BE2C (cell line): ENCODE data around the gene EFNA5.

Experiments
- DNase-seq: peaks from one replicate; pipeline ENCODE4 v3.0.0-alpha.2; 2020
- H3K27me3 ChIP-seq: fragments of 250-450 bp; sonication (Bioruptor Pico); 2 replicates; pipeline ENCODE4 v1.5.1; 2020; ENCODE audit warnings: mild to moderate bottlenecking
- H3K36me3 ChIP-seq: fragments of 250-450 bp; sonication (Bioruptor Pico); 2 replicates; pipeline ENCODE4 v1.5.1; 2020; ENCODE audit warnings: mild to moderate bottlenecking
- H3K4me1 ChIP-seq: fragments of 250-450 bp; sonication (Bioruptor Pico); 2 replicates; pipeline ENCODE4 v1.5.1; 2020
- H3K4me3 ChIP-seq: 2 replicates; pipeline ENCODE4 v1.5.1; 2011; ENCODE audit warnings: low read depth, low read length
- H3K9me3 ChIP-seq: fragments of 250-450 bp; sonication (Bioruptor Pico); 2 replicates; pipeline ENCODE4 v1.5.1; 2020
- TF ChIP-seq, protein P1 (sequence below): IDR thresholded peaks from 2 replicates; pipeline ENCODE4 v1.5.1; 2012; ENCODE audit warnings: mild to moderate bottlenecking, low read depth, low read length

EFNA5 gene

DNA sequence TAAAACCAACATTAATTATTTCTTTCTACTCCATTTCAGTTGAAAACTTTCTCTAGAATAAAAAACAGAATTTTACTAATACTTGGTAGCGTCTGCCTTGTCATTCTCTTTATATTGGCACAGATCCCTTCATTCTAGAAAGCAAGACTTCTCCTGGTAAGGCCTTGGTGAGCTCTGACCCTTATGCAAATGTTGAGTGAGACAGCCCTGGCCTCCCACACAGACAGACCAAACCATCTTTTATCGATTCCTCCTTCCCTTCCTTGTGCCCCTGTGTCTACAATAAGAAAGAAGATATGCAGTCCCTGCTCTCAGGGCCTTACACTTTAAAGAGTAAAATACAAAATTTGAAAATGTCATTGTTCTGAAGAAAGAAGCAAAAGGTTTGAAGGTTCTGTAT is 262.2 kb downstream of the EFNA5 start:
- TF ChIP-seq, protein P1, sequence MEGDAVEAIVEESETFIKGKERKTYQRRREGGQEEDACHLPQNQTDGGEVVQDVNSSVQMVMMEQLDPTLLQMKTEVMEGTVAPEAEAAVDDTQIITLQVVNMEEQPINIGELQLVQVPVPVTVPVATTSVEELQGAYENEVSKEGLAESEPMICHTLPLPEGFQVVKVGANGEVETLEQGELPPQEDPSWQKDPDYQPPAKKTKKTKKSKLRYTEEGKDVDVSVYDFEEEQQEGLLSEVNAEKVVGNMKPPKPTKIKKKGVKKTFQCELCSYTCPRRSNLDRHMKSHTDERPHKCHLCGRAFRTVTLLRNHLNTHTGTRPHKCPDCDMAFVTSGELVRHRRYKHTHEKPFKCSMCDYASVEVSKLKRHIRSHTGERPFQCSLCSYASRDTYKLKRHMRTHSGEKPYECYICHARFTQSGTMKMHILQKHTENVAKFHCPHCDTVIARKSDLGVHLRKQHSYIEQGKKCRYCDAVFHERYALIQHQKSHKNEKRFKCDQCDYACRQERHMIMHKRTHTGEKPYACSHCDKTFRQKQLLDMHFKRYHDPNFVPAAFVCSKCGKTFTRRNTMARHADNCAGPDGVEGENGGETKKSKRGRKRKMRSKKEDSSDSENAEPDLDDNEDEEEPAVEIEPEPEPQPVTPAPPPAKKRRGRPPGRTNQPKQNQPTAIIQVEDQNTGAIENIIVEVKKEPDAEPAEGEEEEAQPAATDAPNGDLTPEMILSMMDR: no peak
- no peak for DNase-seq
- Histone ChIP-seq H3K9me3 (no peaks in the 10 kb centered on the region), H3K4me1 (peaks cover 14% of the 10 kb centered on the region), H3K4me3 (no peak overlapping the region), H3K27me3 (no peaks in the 10 kb centered on the region; the same call in 1 of the 2 replicates), H3K36me3 (no peaks in the 10 kb centered on the region; the same call in 1 of the 2 replicates)

DNA sequence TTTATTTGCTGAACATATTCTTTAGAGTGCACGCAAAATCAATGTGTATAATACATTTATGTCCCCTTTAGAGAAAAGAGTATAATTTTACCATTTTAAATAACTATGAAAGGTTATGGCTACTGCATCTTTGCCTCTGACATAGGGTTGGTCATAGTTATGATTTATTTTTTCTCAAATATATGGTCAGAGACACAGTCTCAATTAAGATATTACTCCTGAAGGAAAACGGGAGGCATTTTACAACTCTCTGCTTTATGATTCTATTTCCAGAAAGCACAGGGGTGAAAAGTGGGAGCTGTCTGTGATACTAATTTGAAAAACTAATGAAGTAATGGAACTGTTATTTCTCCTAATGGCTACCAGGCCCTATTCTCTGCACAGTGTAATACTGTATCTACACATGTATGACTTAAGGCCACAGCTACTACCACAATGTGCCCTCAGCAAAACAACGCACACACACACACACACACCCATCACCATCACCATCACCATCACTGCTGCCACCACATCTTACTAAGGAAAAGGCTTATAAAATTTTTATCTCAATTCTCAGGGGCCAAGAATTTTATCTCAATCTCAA is 262.9 kb downstream of the EFNA5 start:
- H3K4me1 ChIP-seq: peaks cover 18% of the 10 kb centered on the region
- no peaks in the 10 kb centered on the region for H3K9me3 ChIP-seq
- TF ChIP-seq, protein P1: no peak
- H3K4me3 ChIP-seq: no peak overlapping the region
- no peaks in the 10 kb centered on the region; the same call in 1 of the 2 replicates for H3K36me3 ChIP-seq
- no peaks in the 10 kb centered on the region; the same call in 1 of the 2 replicates for H3K27me3 ChIP-seq
- DNase-seq: no peak

DNA sequence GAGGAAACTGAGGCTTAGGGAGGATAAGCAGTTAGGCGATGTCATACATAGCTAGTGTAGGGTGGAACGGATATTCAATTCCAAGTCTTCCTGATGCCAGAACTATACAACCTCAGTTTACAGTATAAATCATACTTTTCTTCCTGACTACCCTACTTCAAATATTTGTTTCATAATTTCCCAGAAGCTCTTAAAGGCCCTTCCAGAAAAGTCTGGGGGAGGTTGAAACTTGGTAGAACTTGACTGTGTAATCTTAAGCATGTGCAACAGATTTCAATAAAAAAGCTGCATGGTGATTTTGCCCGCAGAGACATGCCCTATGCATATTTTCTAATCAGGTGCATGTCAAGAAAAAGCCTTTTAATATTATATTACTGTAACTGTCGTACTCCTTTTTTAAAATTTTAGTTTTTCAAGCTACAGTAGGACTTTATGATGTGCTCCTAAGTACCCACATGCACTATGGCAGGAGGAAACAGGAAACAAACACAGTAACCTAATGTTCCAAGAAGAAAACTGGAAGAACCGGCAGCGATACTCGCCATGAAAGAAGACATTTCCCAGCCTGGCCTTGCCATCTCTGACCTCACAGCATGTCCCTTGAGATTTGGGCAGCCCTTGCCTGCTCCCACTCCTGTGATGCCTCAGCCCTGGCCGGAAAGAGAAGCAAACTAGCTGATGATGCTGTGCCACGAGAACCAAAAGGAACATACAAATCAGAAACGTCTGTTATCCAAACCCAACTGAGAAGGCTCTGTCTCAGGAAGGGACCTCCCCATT is 266.0 kb downstream of the EFNA5 start:
- TF ChIP-seq, protein P1: no peak
- Histone ChIP-seq H3K27me3 (no peaks in the 10 kb centered on the region), H3K4me1 (peaks cover 15% of the 10 kb centered on the region), H3K36me3 (no peaks in the 10 kb centered on the region), H3K4me3 (no peak overlapping the region), H3K9me3 (no peaks in the 10 kb centered on the region)
- no peak for DNase-seq

DNA sequence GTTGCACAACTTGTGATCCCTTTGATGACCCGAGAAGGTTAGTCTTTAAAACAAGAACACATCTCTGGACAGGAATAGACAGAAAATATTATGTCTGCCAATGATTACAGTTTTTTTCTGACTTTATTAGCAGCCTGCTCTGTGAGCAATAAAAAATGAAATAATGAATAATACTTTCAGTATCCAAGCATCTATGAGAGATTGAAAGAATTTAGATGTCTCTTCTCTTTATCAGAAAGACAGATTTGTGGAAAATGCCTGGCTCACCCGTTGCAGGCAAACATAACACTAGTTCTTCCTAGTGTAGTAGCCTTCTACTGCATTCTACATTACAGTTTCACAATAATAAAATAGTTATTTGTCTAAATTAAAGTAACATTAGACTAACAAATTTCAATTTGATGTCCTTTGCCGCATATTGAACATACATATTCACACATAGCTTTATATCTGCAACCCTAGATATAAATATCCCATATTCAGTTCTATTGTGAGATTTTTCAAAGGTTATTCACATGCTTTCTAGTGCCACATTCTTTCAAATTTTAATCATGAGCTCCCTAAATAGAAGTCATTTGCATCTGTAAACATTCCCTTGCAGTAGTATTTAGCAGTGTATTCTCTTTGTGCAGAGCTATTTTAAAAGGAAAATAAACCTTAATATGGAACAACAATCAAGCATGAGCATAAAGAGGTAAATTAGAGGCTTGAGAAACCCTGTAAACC is 267.3 kb downstream of the EFNA5 start:
- DNase-seq: no peak
- H3K4me3 ChIP-seq: no peak overlapping the region
- H3K27me3 ChIP-seq: no peaks in the 10 kb centered on the region
- H3K9me3 ChIP-seq: no peaks in the 10 kb centered on the region
- TF ChIP-seq, protein P1: no peak
- H3K4me1 ChIP-seq: peaks cover 15% of the 10 kb centered on the region
- H3K36me3 ChIP-seq: no peaks in the 10 kb centered on the region

DNA sequence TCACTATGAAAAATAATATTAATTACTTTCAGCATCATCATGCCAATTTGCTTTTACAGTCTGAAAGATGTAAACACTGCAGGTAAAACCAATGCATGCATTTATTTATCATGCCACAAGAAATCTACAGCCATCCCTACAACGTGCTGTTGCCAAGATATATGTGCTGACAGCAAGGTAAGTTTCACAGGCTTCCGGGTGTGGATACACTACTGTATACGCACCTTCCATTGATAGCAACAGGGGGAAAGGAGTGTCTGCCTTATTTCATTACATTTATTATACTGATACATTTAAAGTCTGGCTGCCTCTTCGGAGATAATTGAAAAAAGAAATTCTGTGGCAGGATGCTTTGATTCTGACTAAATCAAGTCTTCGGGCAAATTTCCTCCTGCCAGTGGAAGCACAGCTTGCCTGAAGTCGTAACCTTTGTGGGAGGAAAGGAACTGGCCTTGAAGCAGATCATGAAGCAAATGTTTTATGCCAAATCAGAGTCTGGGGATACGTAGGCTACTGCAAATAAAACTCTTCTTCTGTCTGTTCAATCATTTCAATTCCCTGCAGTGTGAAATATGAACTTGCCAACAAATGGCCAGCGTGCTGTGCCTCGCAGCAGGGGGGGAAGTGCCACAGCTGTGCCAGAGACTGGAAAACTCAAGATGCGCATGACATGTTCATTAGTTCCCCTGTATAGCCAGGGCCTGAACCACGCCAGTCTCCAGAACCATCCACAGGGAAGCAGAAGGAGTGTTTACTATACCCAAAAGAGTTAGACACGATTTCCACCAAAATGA is 268.1 kb downstream of the EFNA5 start:
- no peaks in the 10 kb centered on the region for H3K27me3 ChIP-seq
- TF ChIP-seq, protein P1: no peak
- H3K9me3 ChIP-seq: no peaks in the 10 kb centered on the region
- DNase-seq: peak; percentile 25
- H3K36me3 ChIP-seq: no peaks in the 10 kb centered on the region
- peaks cover 17% of the 10 kb centered on the region for H3K4me1 ChIP-seq
- H3K4me3 ChIP-seq: no peak overlapping the region
